ENCODE measurements around the gene GALNT10.

Gene GALNT10

DNA sequence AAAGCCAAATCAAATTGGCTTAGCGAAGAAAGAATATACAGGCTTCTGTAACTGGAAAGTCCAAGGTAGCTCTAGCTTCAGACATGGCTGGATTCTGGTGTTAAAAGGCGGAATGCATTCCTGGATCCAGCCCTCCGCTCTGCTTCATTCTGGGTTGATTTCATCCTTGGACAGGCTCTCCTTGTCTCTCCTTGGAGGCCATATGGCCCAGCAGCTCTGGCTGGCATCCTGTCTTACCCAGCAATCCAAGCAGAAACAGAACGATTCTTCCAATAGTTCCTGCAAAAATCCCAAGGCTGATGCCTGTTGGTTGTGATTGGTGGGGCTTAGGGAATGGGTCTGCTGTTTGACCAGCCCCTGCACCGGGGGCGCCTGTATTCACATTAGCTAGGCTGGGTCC lies 218.3 kb downstream of the GALNT10 start:
- TF ChIP-seq, protein P1, sequence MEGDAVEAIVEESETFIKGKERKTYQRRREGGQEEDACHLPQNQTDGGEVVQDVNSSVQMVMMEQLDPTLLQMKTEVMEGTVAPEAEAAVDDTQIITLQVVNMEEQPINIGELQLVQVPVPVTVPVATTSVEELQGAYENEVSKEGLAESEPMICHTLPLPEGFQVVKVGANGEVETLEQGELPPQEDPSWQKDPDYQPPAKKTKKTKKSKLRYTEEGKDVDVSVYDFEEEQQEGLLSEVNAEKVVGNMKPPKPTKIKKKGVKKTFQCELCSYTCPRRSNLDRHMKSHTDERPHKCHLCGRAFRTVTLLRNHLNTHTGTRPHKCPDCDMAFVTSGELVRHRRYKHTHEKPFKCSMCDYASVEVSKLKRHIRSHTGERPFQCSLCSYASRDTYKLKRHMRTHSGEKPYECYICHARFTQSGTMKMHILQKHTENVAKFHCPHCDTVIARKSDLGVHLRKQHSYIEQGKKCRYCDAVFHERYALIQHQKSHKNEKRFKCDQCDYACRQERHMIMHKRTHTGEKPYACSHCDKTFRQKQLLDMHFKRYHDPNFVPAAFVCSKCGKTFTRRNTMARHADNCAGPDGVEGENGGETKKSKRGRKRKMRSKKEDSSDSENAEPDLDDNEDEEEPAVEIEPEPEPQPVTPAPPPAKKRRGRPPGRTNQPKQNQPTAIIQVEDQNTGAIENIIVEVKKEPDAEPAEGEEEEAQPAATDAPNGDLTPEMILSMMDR (IDR thresholded peaks at IDR 0.05; ENCODE audit: low read length, missing control alignments) = no peak
- no peak for DNase-seq (ENCODE audit: low read depth)
- no peak overlapping the region for H3K4me3 ChIP-seq (replicated peaks; ENCODE audit: low read depth, low read length)

- no peak for DNase-seq (ENCODE audit: low read depth)
- no peak overlapping the region for H3K4me3 ChIP-seq (replicated peaks; ENCODE audit: low read depth, low read length)
- TF ChIP-seq, protein P1 (IDR thresholded peaks at IDR 0.05; ENCODE audit: low read length, missing control alignments) = no peak
Measured at GRCh38 chr5:154409230-154409840, 218.8 kb downstream of the GALNT10 start.

GRCh38 chr5:154410008-154410407 lies 219.5 kb downstream of the GALNT10 start:
- DNase-seq (ENCODE audit: low read depth) = no peak
- TF ChIP-seq, protein P1 (IDR thresholded peaks at IDR 0.05; ENCODE audit: low read length, missing control alignments) = no peak
- H3K4me3 ChIP-seq (replicated peaks; ENCODE audit: low read depth, low read length) = no peak overlapping the region

- H3K4me3 ChIP-seq (replicated peaks; ENCODE audit: low read depth, low read length) = no peak overlapping the region
- no peak for DNase-seq (ENCODE audit: low read depth)
- TF ChIP-seq, protein P1 (IDR thresholded peaks at IDR 0.05; ENCODE audit: low read length, missing control alignments) = no peak
Measured at GRCh38 chr5:154410786-154411185, 220.3 kb downstream of the GALNT10 start.

- DNase-seq (ENCODE audit: low read depth) = no peak
- TF ChIP-seq, protein P1 (IDR thresholded peaks at IDR 0.05; ENCODE audit: low read length, missing control alignments) = no peak
- H3K4me3 ChIP-seq (replicated peaks; ENCODE audit: low read depth, low read length) = no peak overlapping the region
Measured at GRCh38 chr5:154411338-154411737, 220.8 kb downstream of the GALNT10 start.

DNA sequence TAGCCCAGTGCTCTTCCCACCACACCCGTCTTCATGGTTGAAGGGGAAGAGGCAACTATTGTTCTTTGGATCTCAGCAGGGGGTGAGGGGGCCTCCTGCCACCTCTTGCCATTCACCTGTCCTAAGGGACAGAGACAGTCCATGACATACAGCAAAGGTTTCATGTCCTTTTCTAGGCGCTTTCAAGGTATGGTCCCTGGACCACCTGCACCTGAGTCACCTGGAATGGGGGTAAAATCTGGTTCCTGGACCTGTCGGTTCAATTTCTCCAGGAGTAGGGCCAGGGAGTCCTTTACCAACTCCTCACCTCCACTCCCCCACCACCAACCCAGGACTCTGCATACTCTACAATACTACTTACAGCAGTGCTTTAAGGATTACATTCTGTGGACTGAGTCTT lies 221.8 kb downstream of the GALNT10 start:
- no peak for DNase-seq (ENCODE audit: low read depth)
- TF ChIP-seq, protein P1 (IDR thresholded peaks at IDR 0.05; ENCODE audit: low read length, missing control alignments) = no peak
- H3K4me3 ChIP-seq (replicated peaks; ENCODE audit: low read depth, low read length) = no peak overlapping the region

- TF ChIP-seq, protein P1 (IDR thresholded peaks at IDR 0.05; ENCODE audit: low read length, missing control alignments) = no peak
- H3K4me3 ChIP-seq (replicated peaks; ENCODE audit: low read depth, low read length) = no peak overlapping the region
- no peak for DNase-seq (ENCODE audit: low read depth)
Measured at GRCh38 chr5:154412925-154413324, 222.4 kb downstream of the GALNT10 start.

Data from fibroblast of pulmonary artery (primary cell).